HCT116 (cell line): ENCODE measurements around the gene RPAP3. TPM values are rescaled to one million over a fixed set of nuclear protein-coding genes. Genes with fewer than 3 reads are reported as not detected.
"Not testable (repeated sequence)": the region's sequence is repeated elsewhere in the genome, so short reads cannot be mapped to it uniquely, and the experiment has no call there.

ENCODE experiments used
- ATAC-seq: fragments of 200-7000 bp; cut with Tn5 transposase; 2 replicates; pipeline ENCODE4 v1.9.1; 2020; ENCODE audit warnings: mild to moderate bottlenecking, moderate library complexity
- BruUV-seq: library from RNA; stranded (reverse); fragments of 400-500 nt; replicated peaks from 2 replicates; lab custom pipeline; 2021; lab: Mats Ljungman, UMichigan
- CTCF ChIA-PET: fragments of 300-600 bp; sonication (Branson Sonifier 250); formaldehyde crosslinking; loops from one replicate; lab custom pipeline; 2021; ENCODE audit warnings: antibody characterized with exemption; lab: Charles Lee
- POLR2A ChIA-PET: fragments of 300-600, 350-600 bp; sonication (Branson Sonifier 250); formaldehyde crosslinking; loops from one replicate; lab custom pipeline; 2021; ENCODE audit warnings: antibody characterized with exemption; lab: Charles Lee
- RAD21 ChIA-PET, 2 experiments: fragments of 300-600 bp; sonication (Branson Sonifier 250); formaldehyde crosslinking; loops; one replicate each; lab custom pipeline; 2023; ENCODE audit warnings: low total read pairs in 2 of 2; ENCODE audit not compliant: uncharacterized antibody in 2 of 2, unreplicated experiment in 2 of 2, low non-redundant PET in 1 of 2; lab: Charles Lee
- DNase-seq: peaks from one replicate; pipeline ENCODE4 v3.0.0-alpha.2; 2010; ENCODE audit warnings: low read depth, low spot score
- H2AFZ ChIP-seq: fragments of 200-600 bp; shearing (Covaris generic), sonication (generic); 2 replicates; pipeline ENCODE4 v1.6.1; 2017; ENCODE audit warnings: low read depth, mixed run types, mixed read lengths, antibody characterized with exemption, low read length; ENCODE audit not compliant: poor library complexity, severe bottlenecking
- H3K27ac ChIP-seq: 2 replicates; pipeline ENCODE4 v1.5.1; 2012; ENCODE audit warnings: low read depth, low read length
- H3K27me3 ChIP-seq: fragments of 200-600 bp; sonication (generic); 2 replicates; pipeline ENCODE4 v1.6.1; 2016; ENCODE audit warnings: mixed run types, low read length, mixed read lengths; ENCODE audit not compliant: insufficient read depth
- H3K36me3 ChIP-seq, 2 experiments: fragments of 200-500 bp in 1 of 2; fragments of 200-600 bp in 1 of 2; sonication (Bioruptor generic) in 1 of 2; sonication (generic) in 1 of 2; 2 replicates each; pipeline versions ENCODE4 v1.5.1 to v1.6.1; 2014 to 2016; ENCODE audit warnings: low read length in 2 of 2, inconsistent platforms in 1 of 2, mixed read lengths in 1 of 2, mixed run types in 1 of 2; ENCODE audit not compliant: insufficient read depth in 2 of 2, control insufficient read depth in 1 of 2
- H3K4me1 ChIP-seq, 2 experiments: fragments of 200-600 bp in 1 of 2; sonication (generic) in 1 of 2; 2 replicates each; pipeline versions ENCODE4 v1.5.1 to v1.6.1; 2012 to 2017; ENCODE audit warnings: low read length in 2 of 2, inconsistent platforms in 1 of 2, mild to moderate bottlenecking in 1 of 2, mixed read lengths in 1 of 2, mixed run types in 1 of 2, moderate library complexity in 1 of 2; ENCODE audit not compliant: insufficient read depth in 2 of 2, control insufficient read depth in 1 of 2
- H3K4me2 ChIP-seq: fragments of 200-600 bp; sonication (generic); 2 replicates; pipeline ENCODE4 v1.6.1; 2017; ENCODE audit warnings: mixed run types, low read length, mixed read lengths
- H3K4me3 ChIP-seq, 2 experiments: fragments of 200-600 bp in 1 of 2; sonication (generic) in 1 of 2; replicated peaks in 1 of 2; 2 replicates each; pipeline ENCODE4 v1.5.1; 2011 to 2016; ENCODE audit warnings: low read length in 2 of 2, control low read depth in 1 of 2, low read depth in 1 of 2, mild to moderate bottlenecking in 1 of 2, mixed read lengths in 1 of 2, mixed run types in 1 of 2
- H3K79me2 ChIP-seq: fragments of 200-600 bp; sonication (generic); 2 replicates; pipeline ENCODE4 v1.6.1; 2017; ENCODE audit warnings: mild to moderate bottlenecking, mixed run types, low read length, moderate library complexity, mixed read lengths; ENCODE audit not compliant: insufficient read depth
- H3K9ac ChIP-seq: fragments of 200-600 bp; sonication (generic); 2 replicates; pipeline ENCODE4 v1.6.1; 2016; ENCODE audit warnings: low read length, mixed read lengths
- H3K9me2 ChIP-seq: fragments of 200-600 bp; sonication (generic), shearing (Covaris generic); 2 replicates; pipeline ENCODE4 v1.6.1; 2017; ENCODE audit warnings: mixed run types, mild to moderate bottlenecking, moderate library complexity; ENCODE audit not compliant: insufficient read depth
- H3K9me3 ChIP-seq, 2 experiments: fragments of 200-500 bp in 1 of 2; fragments of 200-600 bp in 1 of 2; sonication (Bioruptor generic) in 1 of 2; sonication (generic) in 1 of 2; 2 replicates each; pipeline ENCODE4 v1.6.1; 2014 to 2017; ENCODE audit warnings: low read length in 2 of 2, mixed read lengths in 2 of 2, inconsistent platforms in 1 of 2, low read depth in 1 of 2, mild to moderate bottlenecking in 1 of 2, mixed run types in 1 of 2, moderate library complexity in 1 of 2; ENCODE audit not compliant: control insufficient read depth in 1 of 2, insufficient read depth in 1 of 2
- H4K20me1 ChIP-seq: fragments of 200-600 bp; sonication (generic), shearing (Covaris generic); 2 replicates; pipeline ENCODE4 v1.6.1; 2017; ENCODE audit warnings: mixed run types, mild to moderate bottlenecking, moderate library complexity; ENCODE audit not compliant: insufficient read depth
- CTCF ChIP-seq, 3 experiments: fragments of 200-600 bp in 1 of 3; sonication (generic) in 1 of 3; IDR thresholded peaks in 2 of 3; conservative IDR thresholded peaks in 1 of 3; 2 replicates each; pipeline ENCODE4 v1.5.1; 2012 to 2017; ENCODE audit warnings: low read depth in 2 of 3, low read length in 2 of 3, antibody characterized with exemption in 1 of 3, borderline replicate concordance in 1 of 3, control low read depth in 1 of 3, mild to moderate bottlenecking in 1 of 3, mixed read lengths in 1 of 3, mixed run types in 1 of 3, moderate library complexity in 1 of 3; ENCODE audit not compliant: insufficient read depth in 1 of 3
- POLR2AphosphoS5 ChIP-seq: IDR thresholded peaks from 2 replicates; pipeline ENCODE4 v1.6.1; 2011; ENCODE audit warnings: mild to moderate bottlenecking, low read depth, low read length, moderate library complexity
- RAD21 ChIP-seq: IDR thresholded peaks from 2 replicates; pipeline ENCODE4 v1.6.1; 2012; ENCODE audit warnings: low read depth, mild to moderate bottlenecking
- REST ChIP-seq: IDR thresholded peaks from 2 replicates; pipeline ENCODE4 v1.6.1; 2012; ENCODE audit warnings: low read depth
- SIN3A ChIP-seq: IDR thresholded peaks from 2 replicates; pipeline ENCODE4 v1.6.1; 2012; ENCODE audit warnings: low read depth
- SP1 ChIP-seq: IDR thresholded peaks from 2 replicates; pipeline ENCODE4 v1.6.1; 2012; ENCODE audit warnings: low read depth
- YY1 ChIP-seq: IDR thresholded peaks from 2 replicates; pipeline ENCODE4 v1.6.1; 2011; ENCODE audit warnings: low read length, low read depth, moderate library complexity, mild to moderate bottlenecking; ENCODE audit not compliant: insufficient replicate concordance; ENCODE audit errors: extremely low read depth
- ZFX ChIP-seq: fragments of 450-650 bp; IDR thresholded peaks from 2 replicates; pipeline ENCODE4 v1.6.1; 2017
- ZNF274 ChIP-seq: fragments of 200-500 bp; sonication (Bioruptor generic); IDR thresholded peaks from 2 replicates; pipeline ENCODE4 v1.6.1; 2014; ENCODE audit warnings: mild to moderate bottlenecking, low read depth, low read length, inconsistent platforms
- intact Hi-C: fragments of 100-400 bp; cut with micrococcal nuclease; formaldehyde crosslinking; loops from 2 replicates; pipeline ENCODE4 v1.10.0; 2022
- total RNA-seq: library from RNA; stranded (reverse); gene quantifications from one replicate; pipeline ENCODE4 v1.2.1, GENCODE V29; 2021; ENCODE audit not compliant: unreplicated experiment

RPAP3 gene
- total RNA-seq, 1 experiment from 2014 or later = 48.3 TPM

GRCh38 chr12:47642310-47642709 lies 63.5 kb downstream of the RPAP3 start:
- H3K9ac ChIP-seq, ATAC-seq, BruUV-seq, H3K27me3 ChIP-seq, H3K27ac ChIP-seq, H3K4me3 ChIP-seq, H3K9me2 ChIP-seq, POLR2A ChIA-PET, intact Hi-C loops, H2AFZ ChIP-seq, H3K4me2 ChIP-seq, H4K20me1 ChIP-seq, H3K9me3 ChIP-seq, H3K36me3 ChIP-seq, H3K79me2 ChIP-seq, H3K4me1 ChIP-seq, RAD21 ChIA-PET, DNase-seq, CTCF ChIA-PET: not testable (repeated sequence)

GRCh38 chr12:47636908-47637780 lies 68.7 kb downstream of the RPAP3 start:
- Histone ChIP-seq H3K4me2 (peak overlapping the region; percentile 46), H3K27me3 (no peaks in the 10 kb centered on the region), H3K27ac (peak overlapping the region; percentile 52), H2AFZ (no peak overlapping the region), H3K4me3 (no peak overlapping the region), H3K9me2 (no peaks in the 10 kb centered on the region), H4K20me1 (no peaks in the 10 kb centered on the region), H3K4me1 (peaks cover 7 to 12% of the 10 kb centered on the region in 2 experiments; a peak in 3 of 4 replicates), H3K36me3 (no peaks in the 10 kb centered on the region), H3K9me3 (peaks cover 0 to 4% of the 10 kb centered on the region in 2 experiments; a peak in 1 of 4 replicates), H3K9ac (peak overlapping the region; percentile 28; the same call in 1 of the 2 replicates), H3K79me2 (no peaks in the 10 kb centered on the region)
- ChIA-PET CTCF (interaction anchor here (0.6 to 3.0 kb wide), 34 partner anchors 8 to 1304 kb away, joined by 3 to 40 read pairs (median 4); partner anchors contain the start of genes AMIGO2 and PCED1B), RAD21 (interaction anchor here (0.5 to 1.5 kb wide), 6 partner anchors 49 to 605 kb away, joined by 3 to 7 read pairs (median 3); no protein-coding TSS in a partner anchor), POLR2A (no interaction called here)
- ATAC-seq (peak; percentile 98), DNase-seq (peak; percentile 69)
- intact Hi-C loops = loop anchor here (1.0 to 5.0 kb wide), 2 partner anchors 605 to 1295 kb away; no protein-coding TSS in a partner anchor
- BruUV-seq = no TSS peak
- TF ChIP-seq CTCF (IDR thresholded peaks at IDR 0.05 in 2 of 3, conservative IDR thresholded peaks at IDR 0.05 in 1 of 3; ENCODE audit: borderline replicate concordance in 1 of 3, insufficient read depth in 1 of 3, low read depth in 2 of 3, low read length in 2 of 3) (peak; percentile 62 to 88 (median 84)), REST (no peak), SIN3A (no peak), YY1 (peak; percentile 20), RAD21 (peak; percentile 48; the same call in 1 of the 2 replicates), ZFX (no peak), SP1 (no peak), ZNF274 (no peak), POLR2AphosphoS5 (no peak)
